GM12878 (cell line): ENCODE results near the gene TUBGCP2. TPM values are rescaled to one million over a fixed set of nuclear protein-coding genes. Genes with fewer than 3 reads are reported as not detected.

Experiments used
- ATAC-seq: fragments of 200-7000 bp; cut with Tn5 transposase; 3 replicates; pipeline ENCODE4 v1.9.1; 2020; ENCODE audit warnings: mild to moderate bottlenecking, moderate library complexity
- BruUV-seq: library from RNA; stranded (reverse); fragments of 400-500 nt; replicated peaks from 2 replicates; lab custom pipeline; 2021; lab: Mats Ljungman, UMichigan
- CTCF ChIA-PET: fragments of 300-600 bp; sonication (Branson Sonifier 250); formaldehyde crosslinking; extraction: SDS; loops from one replicate; lab custom pipeline; 2021; ENCODE audit warnings: inconsistent platforms; lab: Yijun Ruan, JAX
- POLR2A ChIA-PET: fragments of 350-600 bp; formaldehyde crosslinking; extraction: SDS; loops from one replicate; lab custom pipeline; 2021; ENCODE audit warnings: inconsistent platforms; lab: Charles Lee
- RAD21 ChIA-PET: fragments of 300-600 bp; sonication (Branson Sonifier 250); formaldehyde crosslinking; loops from one replicate; lab custom pipeline; 2023; ENCODE audit warnings: antibody characterized with exemption; ENCODE audit not compliant: unreplicated experiment; lab: Charles Lee
- SMC1A ChIA-PET: fragments of 300-600 bp; sonication (Branson Sonifier 250); formaldehyde crosslinking; loops from one replicate; lab custom pipeline; 2023; ENCODE audit not compliant: unreplicated experiment, uncharacterized antibody; lab: Charles Lee
- DNase-seq: peaks from one replicate; pipeline ENCODE4 v3.0.0-alpha.2; 2011; ENCODE audit warnings: low read depth, low spot score
- FAIRE-seq: peaks from 3 replicates; lab custom pipeline; 2011; peaks lifted over from hg19 to GRCh38; lab: Jason Lieb, UNC
- H2AFZ ChIP-seq: 2 replicates; pipeline ENCODE4 v1.6.0; 2011; ENCODE audit warnings: low read depth, low read length, control low read depth; ENCODE audit not compliant: control insufficient read depth
- H3K27ac ChIP-seq: 2 replicates; pipeline ENCODE4 v1.5.1; 2011; ENCODE audit warnings: control low read depth; ENCODE audit not compliant: control insufficient read depth, insufficient read depth
- H3K27me3 ChIP-seq, 2 experiments: replicated peaks in 1 of 2; 2 replicates each; pipeline versions ENCODE4 v1.6.0 to v1.6.1; 2011; ENCODE audit warnings: low read length in 1 of 2; ENCODE audit not compliant: control insufficient read depth in 2 of 2, insufficient read depth in 2 of 2
- H3K36me3 ChIP-seq, 2 experiments: 2 replicates each; pipeline ENCODE4 v1.5.1; 2011; ENCODE audit warnings: low read length in 1 of 2; ENCODE audit not compliant: control insufficient read depth in 2 of 2, insufficient read depth in 2 of 2
- H3K4me1 ChIP-seq: 2 replicates; pipeline ENCODE4 v1.6.1; 2011; ENCODE audit warnings: mild to moderate bottlenecking, low read length, moderate library complexity, mixed read lengths; ENCODE audit not compliant: control insufficient read depth, insufficient read depth
- H3K4me2 ChIP-seq: 2 replicates; pipeline ENCODE4 v1.6.0; 2011; ENCODE audit warnings: control low read depth; ENCODE audit not compliant: control insufficient read depth, insufficient read depth
- H3K4me3 ChIP-seq: fragments of 200-600 bp; sonication (generic); 2 replicates; pipeline ENCODE4 v1.5.1; 2016
- H3K79me2 ChIP-seq: 2 replicates; pipeline ENCODE4 v1.6.0; 2011; ENCODE audit warnings: low read length; ENCODE audit not compliant: control insufficient read depth, insufficient read depth
- H3K9ac ChIP-seq: 2 replicates; pipeline ENCODE4 v1.8.0; 2011; ENCODE audit warnings: low read length, control low read depth, mixed read lengths; ENCODE audit not compliant: control insufficient read depth, insufficient read depth
- H3K9me3 ChIP-seq: replicated peaks from 3 replicates; pipeline ENCODE4 v1.5.1; 2011; ENCODE audit warnings: mild to moderate bottlenecking, low read length; ENCODE audit not compliant: control insufficient read depth, insufficient read depth
- H4K20me1 ChIP-seq: 2 replicates; pipeline ENCODE4 v1.6.0; 2011; ENCODE audit not compliant: control insufficient read depth, insufficient read depth
- FOXK2 ChIP-seq: fragments of 450-650 bp; IDR thresholded peaks from 2 replicates; pipeline ENCODE4 v1.6.1; 2017; ENCODE audit warnings: mild to moderate bottlenecking, moderate library complexity
- NFYB ChIP-seq: IDR thresholded peaks from 2 replicates; pipeline ENCODE4 v1.6.1; 2011; ENCODE audit warnings: low read depth, mild to moderate bottlenecking, low read length, improper control_type of control experiment, moderate library complexity; ENCODE audit not compliant: insufficient read depth
- SIN3A ChIP-seq: IDR thresholded peaks from 2 replicates; pipeline ENCODE4 v1.6.1; 2012; ENCODE audit warnings: low read depth, low read length, improper control_type of control experiment
- SMC3 ChIP-seq: IDR thresholded peaks from 2 replicates; pipeline ENCODE4 v1.6.1; 2011; ENCODE audit warnings: low read length, improper control_type of control experiment, borderline replicate concordance
- SPI1 ChIP-seq: IDR thresholded peaks from 2 replicates; pipeline ENCODE4 v1.6.1; 2011; ENCODE audit warnings: low read depth, mild to moderate bottlenecking, low read length, moderate library complexity, borderline replicate concordance; ENCODE audit not compliant: insufficient read depth
- SUPT20H ChIP-seq: IDR thresholded peaks from 2 replicates; pipeline ENCODE4 v1.6.1; 2011; ENCODE audit warnings: low read depth, mild to moderate bottlenecking, low read length, moderate library complexity, borderline replicate concordance; ENCODE audit not compliant: control insufficient read depth
- YY1 ChIP-seq: IDR thresholded peaks from 2 replicates; pipeline ENCODE4 v1.6.1; 2011; ENCODE audit warnings: low read depth, mild to moderate bottlenecking, low read length
- WGBS: methylation state at CpG from one replicate; pipeline ENCODE4 v1.1.6; 2016; ENCODE audit warnings: low lambda C conversion rate; ENCODE audit not compliant: insufficient replicate concordance, insufficient coverage; ENCODE audit errors: missing lambda C conversion rate; 5-methylcytosine and 5-hydroxymethylcytosine counted together
- in situ Hi-C: fragments of 300-500 bp; cut with MboI; formaldehyde crosslinking; loops from 9 replicates; pipeline ENCODE4 v1.14.3; 2018; ENCODE audit warnings: mixed read lengths
- intact Hi-C: fragments of 100-400 bp; cut with micrococcal nuclease; formaldehyde crosslinking; loops from one replicate; pipeline ENCODE4 v1.14.2; 2022; ENCODE audit not compliant: unreplicated experiment
- polyA plus RNA-seq, 11 experiments: library from polyadenylated mRNA; depleted of rRNA in 4 of 11; unstranded in 6 of 11; stranded (reverse) in 5 of 11; fragments of >200 nt; fragmentation: Nextera tagmentation in 4 of 11; fragmentation: Illumina TruSeq in 1 of 11; extraction: Ambion mirVana in 4 of 11; extraction: Trizol in 1 of 11; gene quantifications; 1 replicate in 1 of 11; 2 replicates in 10 of 11; pipeline versions ENCODE4 v1.2.1 to v1.2.3, GENCODE V29; 2011 to 2016; ENCODE audit warnings: inconsistent platforms in 2 of 11, missing spikeins in 2 of 11, low read depth in 1 of 11
- total RNA-seq, 4 experiments: library from RNA; depleted of rRNA in 3 of 4; stranded (reverse); fragments of >200 nt in 3 of 4; fragmentation: Illumina TruSeq in 1 of 4; extraction: Trizol in 1 of 4; gene quantifications; 2 replicates each; pipeline versions ENCODE4 v1.2.1 to v1.2.3, GENCODE V29; 2013 to 2021
- TF ChIP-seq, protein P1 (sequence below): fragments of 450-650 bp; formaldehyde crosslinking; IDR thresholded peaks from 2 replicates; pipeline ENCODE4 v1.4.0; 2022; ENCODE audit warnings: mild to moderate bottlenecking, moderate library complexity

TUBGCP2 gene
- total and polyA plus RNA-seq, 10 of the 15 experiments (the other 5 are each of a cell fraction or from before 2014, with no cell fraction given) = 4.8 to 47.1 (median 34.7) TPM

DNA sequence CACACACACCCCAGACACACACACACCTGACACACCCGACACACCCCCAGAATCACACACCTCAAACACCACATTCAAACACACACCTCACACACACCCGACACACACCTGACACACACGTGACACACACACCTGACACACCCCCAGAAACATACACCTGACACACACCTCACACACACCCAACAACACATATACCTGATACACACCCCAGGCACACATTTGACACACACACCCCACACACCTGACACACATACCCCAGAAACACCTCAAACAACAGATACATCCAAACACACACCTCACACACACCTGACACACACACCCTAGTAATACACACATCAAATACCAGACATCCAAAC is 28.7 kb upstream of the TUBGCP2 start:
- Histone ChIP-seq H3K9ac (no peak overlapping the region), H3K9me3 (no peaks in the 10 kb centered on the region; the same call in 2 of the 3 replicates), H3K36me3 (no peaks in the 10 kb centered on the region), H3K79me2 (no peaks in the 10 kb centered on the region), H3K4me3 (no peak overlapping the region), H3K27me3 (peaks cover 5 to 9% of the 10 kb centered on the region in 2 experiments), H3K27ac (no peak overlapping the region), H3K4me1 (no peaks in the 10 kb centered on the region), H2AFZ (no peak overlapping the region), H4K20me1 (no peaks in the 10 kb centered on the region), H3K4me2 (no peak overlapping the region)
- WGBS = 91% methylated on average over 3 of the region's 3 CpGs
- intact Hi-C loops (no loop called here), in situ Hi-C loops (no loop called here)
- BruUV-seq = no TSS peak
- ATAC-seq (no peak), DNase-seq (no peak), FAIRE-seq (no peak)
- ChIA-PET RAD21 (no interaction called here), POLR2A (no interaction called here), CTCF (no interaction called here), SMC1A (no interaction called here)
- TF ChIP-seq SMC3 (no peak), FOXK2 (no peak), SIN3A (no peak), YY1 (no peak), SUPT20H (no peak), NFYB (no peak), SPI1 (no peak)
- TF ChIP-seq, protein P1, sequence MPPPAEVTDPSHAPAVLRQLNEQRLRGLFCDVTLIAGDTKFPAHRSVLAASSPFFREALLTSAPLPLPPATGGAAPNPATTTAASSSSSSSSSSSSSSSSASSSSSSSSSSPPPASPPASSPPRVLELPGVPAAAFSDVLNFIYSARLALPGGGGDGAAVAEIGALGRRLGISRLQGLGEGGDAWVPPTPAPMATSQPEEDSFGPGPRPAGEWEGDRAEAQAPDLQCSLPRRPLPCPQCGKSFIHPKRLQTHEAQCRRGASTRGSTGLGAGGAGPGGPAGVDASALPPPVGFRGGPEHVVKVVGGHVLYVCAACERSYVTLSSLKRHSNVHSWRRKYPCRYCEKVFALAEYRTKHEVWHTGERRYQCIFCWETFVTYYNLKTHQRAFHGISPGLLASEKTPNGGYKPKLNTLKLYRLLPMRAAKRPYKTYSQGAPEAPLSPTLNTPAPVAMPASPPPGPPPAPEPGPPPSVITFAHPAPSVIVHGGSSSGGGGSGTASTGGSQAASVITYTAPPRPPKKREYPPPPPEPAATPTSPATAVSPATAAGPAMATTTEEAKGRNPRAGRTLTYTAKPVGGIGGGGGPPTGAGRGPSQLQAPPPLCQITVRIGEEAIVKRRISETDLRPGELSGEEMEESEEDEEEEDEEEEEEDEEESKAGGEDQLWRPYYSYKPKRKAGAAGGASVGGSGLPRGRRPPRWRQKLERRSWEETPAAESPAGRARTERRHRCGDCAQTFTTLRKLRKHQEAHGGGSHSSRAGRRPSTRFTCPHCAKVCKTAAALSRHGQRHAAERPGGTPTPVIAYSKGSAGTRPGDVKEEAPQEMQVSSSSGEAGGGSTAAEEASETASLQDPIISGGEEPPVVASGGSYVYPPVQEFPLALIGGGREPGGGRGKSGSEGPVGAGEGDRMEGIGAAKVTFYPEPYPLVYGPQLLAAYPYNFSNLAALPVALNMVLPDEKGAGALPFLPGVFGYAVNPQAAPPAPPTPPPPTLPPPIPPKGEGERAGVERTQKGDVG (CRISPR knock-in tag) = no peak
